ENCODE results near the gene GRIN1. TPM values are rescaled to one million over a fixed set of nuclear protein-coding genes. Genes with fewer than 3 reads are reported as not detected.

GRIN1 gene
- 0.26 and 0.53 TPM in 2 replicates for total RNA-seq

- Histone ChIP-seq H3K36me3 (ENCODE audit: control insufficient read depth, insufficient read depth, low read length) (no peaks in the 10 kb centered on the region), H3K4me3 (ENCODE audit: low read depth, low read length) (no peak within 1 kb of the TSS), H3K27me3 (ENCODE audit: control insufficient read depth, insufficient read depth, low read length) (peaks cover 27% of the 10 kb centered on the region)
- DNase-seq (ENCODE audit: low read depth): no peak
- FAIRE-seq: no peak
- no peak for TF ChIP-seq CTCF (IDR thresholded peaks at IDR 0.05; ENCODE audit: insufficient read depth, low read length, severe bottlenecking)
These were observed at the start of gene GRIN1 for GRCh38 chr9:137138722-137139467. Gene GRIN1 (plus strand): TSS chr9:137139154. CDS start chr9:137139487, 333 bp downstream.

- DNase-seq (ENCODE audit: low read depth) (no peak), FAIRE-seq (no peak)
- peaks cover 7% of the 10 kb centered on the region for H3K36me3 ChIP-seq (ENCODE audit: control insufficient read depth, insufficient read depth, low read length)
- no peak for TF ChIP-seq CTCF (IDR thresholded peaks at IDR 0.05; ENCODE audit: insufficient read depth, low read length, severe bottlenecking)
- no peak overlapping the region for H3K4me3 ChIP-seq (ENCODE audit: low read depth, low read length)
- H3K27me3 ChIP-seq (ENCODE audit: control insufficient read depth, insufficient read depth, low read length): no peaks in the 10 kb centered on the region
These were observed 49.6 kb upstream of the GRIN1 start for GRCh38 chr9:137089232-137089947.

GRCh38 chr9:137095664-137096517 is 43.1 kb upstream of the GRIN1 start:
- Histone ChIP-seq H3K4me3 (ENCODE audit: low read depth, low read length) (no peak overlapping the region), H3K36me3 (ENCODE audit: control insufficient read depth, insufficient read depth, low read length) (peaks cover 29% of the 10 kb centered on the region), H3K27me3 (ENCODE audit: control insufficient read depth, insufficient read depth, low read length) (no peaks in the 10 kb centered on the region)
- FAIRE-seq (no peak), DNase-seq (ENCODE audit: low read depth) (no peak)
- TF ChIP-seq CTCF (IDR thresholded peaks at IDR 0.05; ENCODE audit: insufficient read depth, low read length, severe bottlenecking): peak; percentile 14

- FAIRE-seq (no peak), DNase-seq (ENCODE audit: low read depth) (no peak)
- Histone ChIP-seq H3K27me3 (ENCODE audit: control insufficient read depth, insufficient read depth, low read length) (no peaks in the 10 kb centered on the region), H3K4me3 (ENCODE audit: low read depth, low read length) (no peak overlapping the region), H3K36me3 (ENCODE audit: control insufficient read depth, insufficient read depth, low read length) (peaks cover 35% of the 10 kb centered on the region)
- no peak for TF ChIP-seq CTCF (IDR thresholded peaks at IDR 0.05; ENCODE audit: insufficient read depth, low read length, severe bottlenecking)
These were observed 42.0 kb upstream of the GRIN1 start for GRCh38 chr9:137096785-137097546.

GRCh38 chr9:137097761-137098462 is 41.0 kb upstream of the GRIN1 start:
- no peak for TF ChIP-seq CTCF (IDR thresholded peaks at IDR 0.05; ENCODE audit: insufficient read depth, low read length, severe bottlenecking)
- FAIRE-seq (no peak), DNase-seq (ENCODE audit: low read depth) (no peak)
- Histone ChIP-seq H3K4me3 (ENCODE audit: low read depth, low read length) (no peak overlapping the region), H3K27me3 (ENCODE audit: control insufficient read depth, insufficient read depth, low read length) (no peaks in the 10 kb centered on the region), H3K36me3 (ENCODE audit: control insufficient read depth, insufficient read depth, low read length) (peaks cover 41% of the 10 kb centered on the region)
